Activated naive CD4-positive, alpha-beta T cell treated with anti-CD3 and anti-CD28 coated beads for 36 hours (primary cell): Measurements from ENCODE around the gene USP32. TPM values are rescaled to one million over a fixed set of nuclear protein-coding genes. Genes with fewer than 3 reads are reported as not detected.
"Not testable (repeated sequence)": the region's sequence is repeated elsewhere in the genome, so short reads cannot be mapped to it uniquely, and the experiment has no call there.

Experiments
- CTCF ChIA-PET: fragments of 350-600 bp; sonication (Branson Sonifier 250); formaldehyde crosslinking; loops from one replicate; lab custom pipeline; 2021; ENCODE audit warnings: antibody characterized with exemption; lab: Charles Lee
- DNase-seq: peaks from one replicate; pipeline ENCODE4 v3.0.0-alpha.2; 2020
- H3K27ac Mint-ChIP-seq: one replicate; pipeline ENCODE4 v1.8.0; 2021; ENCODE audit warnings: mild to moderate bottlenecking, mixed read lengths
- H3K27me3 Mint-ChIP-seq: one replicate; pipeline ENCODE4 v1.8.0; 2021; ENCODE audit warnings: low read depth, mixed read lengths
- H3K36me3 Mint-ChIP-seq: one replicate; pipeline ENCODE4 v1.8.0; 2021; ENCODE audit warnings: low read depth, mixed read lengths
- H3K4me1 Mint-ChIP-seq: one replicate; pipeline ENCODE4 v1.8.0; 2021; ENCODE audit warnings: low read depth, mixed read lengths
- H3K4me3 Mint-ChIP-seq: one replicate; pipeline ENCODE4 v1.8.0; 2021; ENCODE audit warnings: mild to moderate bottlenecking, moderate library complexity, mixed read lengths
- H3K9me3 Mint-ChIP-seq: one replicate; pipeline ENCODE4 v1.8.0; 2021; ENCODE audit warnings: mixed read lengths
- intact Hi-C: fragments of 100-400 bp; cut with micrococcal nuclease; formaldehyde crosslinking; loops from one replicate; pipeline ENCODE4 v1.15.1; 2023
- total RNA-seq, 2 experiments: library from RNA; stranded (reverse); gene quantifications; one replicate each; pipeline ENCODE4 v1.2.3, GENCODE V29; 2021

The USP32 gene
- total RNA-seq, 2 experiments from 2014 or later, result 27.6 to 28.9 TPM

DNA sequence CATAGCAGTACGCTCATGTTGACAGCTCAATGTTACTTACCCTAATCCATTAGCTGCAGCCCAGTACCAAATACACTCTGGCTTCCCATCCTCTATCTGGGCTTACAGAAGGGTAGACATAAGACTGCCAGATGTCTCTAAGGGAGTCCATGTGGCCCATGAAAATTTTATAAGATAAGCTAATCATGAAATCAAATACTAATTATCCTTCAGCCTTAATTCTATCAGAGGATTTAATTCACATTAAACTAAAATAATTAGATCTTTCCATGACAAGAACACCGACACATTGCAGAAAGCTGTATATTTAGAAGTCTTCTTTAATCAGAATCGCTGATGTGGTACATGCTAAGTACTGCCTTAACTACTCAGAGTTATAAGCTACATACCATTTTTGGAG is 198.9 kb downstream of the USP32 start:
- DNase-seq, H3K27ac Mint-ChIP-seq, H3K4me1 Mint-ChIP-seq, H3K27me3 Mint-ChIP-seq, H3K9me3 Mint-ChIP-seq, intact Hi-C loops, CTCF ChIA-PET, H3K4me3 Mint-ChIP-seq: not testable (repeated sequence)
- peaks cover 18% of the 10 kb centered on the region for H3K36me3 Mint-ChIP-seq

DNA sequence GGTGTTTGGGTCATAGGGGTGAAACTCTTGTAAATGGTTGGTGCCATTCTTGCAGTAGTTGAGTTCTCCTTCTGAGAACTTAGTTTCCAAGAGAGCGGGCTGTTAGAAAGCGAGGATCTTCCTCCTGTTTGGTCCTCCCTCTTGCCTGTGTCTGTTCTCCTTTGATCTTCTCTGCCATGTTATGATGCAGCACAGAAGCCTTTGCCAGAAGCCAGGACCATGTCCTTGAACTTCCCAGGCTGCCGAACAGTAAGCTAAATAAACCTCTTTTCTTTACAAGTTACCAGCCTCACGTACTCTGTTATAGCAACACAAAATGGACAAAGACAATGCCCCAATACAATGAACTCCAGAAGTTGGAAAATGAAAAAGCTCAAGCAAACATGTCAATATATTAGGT is 201.9 kb downstream of the USP32 start:
- H3K4me1 Mint-ChIP-seq, H3K27ac Mint-ChIP-seq, intact Hi-C loops, H3K4me3 Mint-ChIP-seq, DNase-seq, H3K9me3 Mint-ChIP-seq, H3K27me3 Mint-ChIP-seq, CTCF ChIA-PET: not testable (repeated sequence)
- H3K36me3 Mint-ChIP-seq, result peaks cover 10% of the 10 kb centered on the region

DNA sequence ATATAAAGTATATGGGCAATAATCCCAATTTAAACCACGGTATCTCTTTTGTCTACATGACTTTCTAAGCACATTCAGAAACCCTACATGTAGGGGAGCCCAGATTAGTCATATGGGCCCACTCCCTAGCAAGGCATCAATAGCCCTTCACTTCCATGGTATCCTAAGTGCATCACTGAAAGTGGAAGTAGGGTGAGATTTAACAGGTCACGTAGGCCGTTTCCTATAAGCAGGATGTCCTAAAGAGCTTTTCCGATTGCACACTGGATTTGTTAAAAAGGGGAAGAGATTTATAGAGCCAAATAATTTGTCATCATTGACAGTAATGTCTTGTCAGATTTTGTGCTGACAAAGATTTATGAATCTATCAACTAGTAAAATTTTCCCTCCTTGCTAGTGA is 203.2 kb downstream of the USP32 start:
- Mint-ChIP-seq H3K4me3 (no peak overlapping the region), H3K9me3 (no peaks in the 10 kb centered on the region), H3K4me1 (no peaks in the 10 kb centered on the region), H3K36me3 (peaks cover 8% of the 10 kb centered on the region), H3K27ac (no peak overlapping the region), H3K27me3 (no peaks in the 10 kb centered on the region)
- CTCF ChIA-PET, result no interaction called here
- intact Hi-C loops, result no loop called here
- no peak for DNase-seq

DNA sequence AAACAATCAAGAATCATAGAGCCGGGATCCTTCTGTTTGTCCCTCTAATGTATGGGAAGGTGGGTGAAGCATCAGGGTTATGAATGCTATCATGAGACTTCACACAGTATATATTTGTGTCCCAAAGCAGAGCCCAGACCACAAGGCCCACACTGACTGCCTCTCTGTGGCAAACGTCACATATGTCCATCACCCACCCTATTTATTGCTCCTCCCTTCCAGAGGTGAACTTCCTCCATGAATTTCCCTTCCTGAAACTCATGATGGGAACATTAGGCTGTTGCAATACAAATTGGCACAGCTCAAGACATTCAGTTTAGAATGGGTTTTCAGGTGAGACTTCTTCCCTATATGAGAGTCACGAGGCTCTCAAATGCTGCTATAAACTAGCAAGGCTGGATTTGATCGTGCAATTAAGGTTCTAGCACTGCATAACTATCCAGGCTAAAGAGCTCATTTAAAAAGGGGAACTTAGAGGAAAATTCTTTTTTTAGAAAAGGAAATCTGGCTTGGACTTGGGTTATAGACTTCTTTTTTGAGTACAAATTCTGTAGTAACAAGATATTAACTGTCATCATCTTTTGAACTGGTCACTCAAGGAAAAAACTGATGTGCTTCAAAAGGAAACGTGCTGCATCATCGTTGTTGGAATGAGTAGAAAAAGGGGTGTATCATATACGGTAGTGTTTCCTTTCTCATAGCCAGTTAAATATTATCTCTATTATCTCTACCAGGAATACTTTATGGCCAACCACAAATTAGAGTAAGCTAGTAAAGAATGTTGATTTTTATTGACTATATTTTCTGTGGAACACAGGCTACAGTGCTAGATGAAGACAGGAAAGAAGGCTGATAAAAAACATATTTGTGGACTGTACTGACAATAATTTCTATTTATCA is 204.8 kb downstream of the USP32 start:
- H3K9me3 Mint-ChIP-seq, result not testable (repeated sequence)

DNA sequence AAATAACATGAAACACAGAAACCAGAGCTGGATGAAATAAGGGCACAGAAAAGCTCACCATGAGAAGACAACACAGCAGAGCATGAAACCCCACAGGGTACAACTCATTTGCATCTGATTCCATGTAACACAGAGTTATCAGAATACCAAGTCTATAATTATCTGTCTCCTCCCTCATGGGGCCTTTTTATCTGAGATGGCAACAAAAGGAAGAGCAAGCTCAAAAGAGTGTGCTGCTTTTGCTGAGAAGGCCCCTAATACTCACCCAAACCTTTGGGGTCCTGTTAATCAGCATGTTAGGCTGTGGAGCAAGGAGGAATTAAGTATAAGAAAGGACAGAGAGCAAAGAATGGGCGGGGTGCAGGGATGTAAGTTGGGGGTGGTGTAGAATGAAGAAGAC is 205.6 kb downstream of the USP32 start:
- H3K9me3 Mint-ChIP-seq, intact Hi-C loops, H3K36me3 Mint-ChIP-seq, H3K27ac Mint-ChIP-seq, CTCF ChIA-PET, H3K4me1 Mint-ChIP-seq, H3K4me3 Mint-ChIP-seq, H3K27me3 Mint-ChIP-seq, DNase-seq: not testable (repeated sequence)

More for the DNA sequence above, 204.8 kb downstream of the USP32 start:
- intact Hi-C loops, H3K4me1 Mint-ChIP-seq, DNase-seq, H3K27ac Mint-ChIP-seq, H3K27me3 Mint-ChIP-seq, H3K4me3 Mint-ChIP-seq, H3K36me3 Mint-ChIP-seq, CTCF ChIA-PET: not testable (repeated sequence)

DNA sequence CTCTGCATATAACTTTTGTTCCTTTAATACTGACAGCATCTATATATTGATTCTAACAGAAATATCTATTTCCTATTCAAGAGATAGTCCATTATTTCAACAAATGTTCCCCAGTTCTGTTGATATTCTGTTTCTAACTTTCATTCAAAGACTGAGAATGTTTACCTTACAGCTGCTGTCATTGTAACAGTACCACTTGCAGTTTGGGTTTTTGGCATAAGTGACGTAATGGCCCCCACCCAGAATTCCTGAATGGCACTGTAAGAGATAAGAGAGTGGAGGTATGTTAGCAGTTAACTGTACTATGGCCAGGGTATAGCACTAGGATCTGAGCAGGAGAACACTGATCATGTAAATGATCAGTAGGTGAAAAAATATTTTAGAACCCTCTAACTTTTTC is 211.6 kb downstream of the USP32 start:
- DNase-seq, CTCF ChIA-PET, H3K27ac Mint-ChIP-seq, H3K4me1 Mint-ChIP-seq, intact Hi-C loops, H3K9me3 Mint-ChIP-seq, H3K27me3 Mint-ChIP-seq, H3K4me3 Mint-ChIP-seq: not testable (repeated sequence)
- H3K36me3 Mint-ChIP-seq, result peaks cover 13% of the 10 kb centered on the region

DNA sequence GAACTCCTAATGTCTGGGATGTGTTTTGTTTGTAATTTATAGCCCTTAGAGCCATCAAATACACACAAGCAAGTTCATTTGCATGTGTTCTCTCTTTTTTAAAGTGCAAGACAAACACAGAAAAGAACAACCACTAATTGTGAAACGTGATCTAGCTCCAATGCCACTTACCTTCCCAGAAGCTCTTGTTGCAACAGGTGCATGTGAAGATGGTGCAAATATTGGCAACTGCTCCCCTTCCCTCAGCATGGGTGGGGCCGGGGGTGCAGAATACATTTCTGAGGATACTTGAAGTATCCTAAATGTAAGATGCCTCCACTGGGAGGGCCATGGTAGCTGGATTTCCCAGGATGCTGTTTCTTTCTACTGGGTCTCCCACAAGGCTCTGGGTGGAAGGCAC is 213.8 kb downstream of the USP32 start:
- DNase-seq, H3K9me3 Mint-ChIP-seq, H3K4me3 Mint-ChIP-seq, H3K4me1 Mint-ChIP-seq, H3K27me3 Mint-ChIP-seq, H3K36me3 Mint-ChIP-seq, H3K27ac Mint-ChIP-seq, CTCF ChIA-PET: not testable (repeated sequence)
- intact Hi-C loops, result loop anchor here (10.0 kb wide), 1 partner anchor 143 kb away; no protein-coding TSS in a partner anchor

DNA sequence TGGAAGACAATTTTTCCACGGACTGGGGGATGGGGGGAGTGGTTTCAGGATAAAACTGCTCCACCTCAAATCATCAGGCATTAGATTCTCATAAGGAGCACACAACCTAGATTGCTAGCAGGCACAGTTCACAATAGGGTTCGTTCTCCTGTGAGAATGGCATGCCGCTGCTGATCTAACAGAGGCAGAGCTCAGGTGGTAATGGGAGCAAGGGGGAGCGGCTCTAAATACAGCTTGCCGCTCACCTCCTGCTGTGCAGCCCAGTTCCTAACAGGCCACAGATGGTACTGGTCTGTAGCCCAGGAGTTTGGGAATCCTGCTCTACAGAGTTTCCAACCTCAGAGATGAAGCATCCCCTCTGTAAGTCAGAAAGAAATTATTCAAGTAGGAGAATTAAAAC is 215.2 kb downstream of the USP32 start:
- H3K27me3 Mint-ChIP-seq, H3K27ac Mint-ChIP-seq, H3K36me3 Mint-ChIP-seq, DNase-seq, H3K9me3 Mint-ChIP-seq, CTCF ChIA-PET, H3K4me3 Mint-ChIP-seq, H3K4me1 Mint-ChIP-seq: not testable (repeated sequence)
- intact Hi-C loops, result loop anchor here (10.0 kb wide), 1 partner anchor 142 kb away; no protein-coding TSS in a partner anchor

DNA sequence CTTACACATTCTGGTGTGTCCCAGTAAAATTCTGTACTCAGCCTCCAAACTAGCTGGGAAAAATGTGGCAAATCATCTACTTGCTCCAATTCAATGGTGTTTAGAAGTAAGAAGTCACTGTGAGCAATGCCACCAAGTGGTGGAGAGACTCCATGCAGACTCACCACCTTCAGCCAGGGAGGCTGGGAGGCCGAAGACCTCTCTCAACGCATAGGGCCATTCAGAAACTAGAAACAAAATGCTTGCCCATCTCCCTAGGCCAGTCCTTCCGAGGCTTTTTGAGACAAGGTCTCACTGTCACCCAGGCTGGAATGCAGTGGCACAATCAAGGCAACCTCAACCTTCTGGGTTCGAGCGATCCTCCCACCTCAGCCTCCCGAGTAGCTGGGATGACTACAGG is 217.2 kb downstream of the USP32 start:
- H3K9me3 Mint-ChIP-seq, DNase-seq, H3K36me3 Mint-ChIP-seq, H3K27ac Mint-ChIP-seq, CTCF ChIA-PET, H3K4me3 Mint-ChIP-seq, H3K27me3 Mint-ChIP-seq: not testable (repeated sequence)
- H3K4me1 Mint-ChIP-seq, result peaks cover 18% of the 10 kb centered on the region
- intact Hi-C loops, result loop anchor here (1.0 to 10.0 kb wide), 2 partner anchors 31 to 140 kb away; no protein-coding TSS in a partner anchor

DNA sequence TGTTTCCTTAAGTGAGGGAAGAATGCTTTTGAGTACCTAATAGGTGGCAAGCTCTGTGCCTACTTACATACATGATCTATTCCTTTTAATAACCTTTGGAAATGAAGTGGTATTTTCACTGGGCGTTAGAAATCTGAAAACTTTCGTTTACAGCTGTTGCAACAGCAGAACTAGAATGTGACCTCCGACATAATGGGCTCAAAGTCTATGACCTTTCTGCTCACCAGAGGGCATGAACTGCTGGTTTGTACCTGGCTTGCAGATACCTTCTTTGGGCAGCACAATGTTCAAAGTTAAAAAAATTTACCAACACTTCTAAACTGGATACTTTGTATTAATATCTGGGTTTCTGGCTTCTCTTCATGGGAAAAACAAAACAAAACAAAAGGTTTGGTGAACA is 217.9 kb downstream of the USP32 start:
- CTCF ChIA-PET, result interaction anchor here (1.1 kb wide), 1 partner anchor 138 kb away, joined by 3 read pairs; no protein-coding TSS in a partner anchor
- H3K4me1 Mint-ChIP-seq, result peaks cover 21% of the 10 kb centered on the region
- no peak for DNase-seq
- no peaks in the 10 kb centered on the region for H3K27me3 Mint-ChIP-seq
- H3K9me3 Mint-ChIP-seq, result no peaks in the 10 kb centered on the region
- no peaks in the 10 kb centered on the region for H3K36me3 Mint-ChIP-seq
- intact Hi-C loops, result loop anchor here (1.0 to 10.0 kb wide), 2 partner anchors 31 to 139 kb away; no protein-coding TSS in a partner anchor
- no peak overlapping the region for H3K4me3 Mint-ChIP-seq
- H3K27ac Mint-ChIP-seq, result no peak overlapping the region

DNA sequence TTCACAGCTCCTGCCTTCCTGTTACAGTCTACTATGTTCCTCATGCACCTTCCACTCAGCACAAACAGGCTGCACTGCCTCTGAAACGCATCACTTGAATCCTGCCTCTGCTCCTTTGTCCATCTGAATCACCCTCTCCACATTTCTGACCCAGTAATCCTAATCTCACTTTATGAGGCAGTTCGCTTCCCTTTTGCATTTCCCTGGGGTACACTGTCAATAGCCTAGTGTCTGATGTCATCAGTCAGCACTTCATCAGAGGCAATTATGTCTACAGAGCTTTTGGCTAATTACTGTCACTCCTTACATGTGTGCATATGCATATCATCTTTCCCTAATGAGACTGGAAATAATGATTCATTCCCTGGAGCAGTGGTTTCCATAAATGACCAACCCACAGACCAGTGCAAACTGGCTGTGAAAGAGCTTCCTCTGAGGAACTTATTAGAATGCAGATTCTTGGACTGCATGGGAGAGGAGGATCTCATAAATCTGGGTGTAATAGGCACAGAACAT is 218.6 kb downstream of the USP32 start:
- Mint-ChIP-seq H3K4me3 (no peak overlapping the region), H3K4me1 (peaks cover 21% of the 10 kb centered on the region), H3K27ac (no peak overlapping the region), H3K9me3 (no peaks in the 10 kb centered on the region), H3K36me3 (no peaks in the 10 kb centered on the region), H3K27me3 (no peaks in the 10 kb centered on the region)
- DNase-seq, result no peak
- intact Hi-C loops, result loop anchor here (10.0 kb wide), 1 partner anchor 139 kb away; no protein-coding TSS in a partner anchor
- CTCF ChIA-PET, result interaction anchor here (1.1 kb wide), 1 partner anchor 137 kb away, joined by 3 read pairs; no protein-coding TSS in a partner anchor

DNA sequence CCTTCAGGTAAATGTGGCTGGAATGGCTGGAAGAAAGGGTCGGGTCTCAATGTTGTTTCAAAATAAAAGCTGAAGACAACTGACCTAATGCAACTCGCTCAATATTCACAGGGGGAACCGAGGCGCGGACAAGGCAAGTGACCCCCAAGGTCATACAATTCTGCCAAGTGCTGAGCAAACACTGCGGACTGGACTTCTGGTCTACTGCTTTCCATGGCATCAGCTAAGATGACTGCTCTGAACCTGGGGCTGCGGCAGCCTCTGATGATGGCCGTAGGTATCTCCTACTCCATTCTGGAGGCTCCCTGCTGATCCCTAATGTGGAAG is 220.2 kb downstream of the USP32 start:
- Mint-ChIP-seq H3K9me3 (no peaks in the 10 kb centered on the region), H3K36me3 (no peaks in the 10 kb centered on the region), H3K27ac (no peak overlapping the region), H3K4me3 (no peak overlapping the region), H3K27me3 (peaks cover 3% of the 10 kb centered on the region), H3K4me1 (peaks cover 24% of the 10 kb centered on the region)
- DNase-seq, result no peak
- intact Hi-C loops, result loop anchor here (2.0 to 10.0 kb wide), 2 partner anchors 137 to 221 kb away; partner anchors contain the start of gene USP32
- CTCF ChIA-PET, result interaction anchor here (0.6 to 2.5 kb wide), 3 partner anchors 26 to 39 kb away, joined by 3 to 8 read pairs (median 4); no protein-coding TSS in a partner anchor
